ENCODE measurements around the gene CBLN1.

Gene CBLN1
- total RNA-seq = 0 reads per million in 3 experiments

DNA sequence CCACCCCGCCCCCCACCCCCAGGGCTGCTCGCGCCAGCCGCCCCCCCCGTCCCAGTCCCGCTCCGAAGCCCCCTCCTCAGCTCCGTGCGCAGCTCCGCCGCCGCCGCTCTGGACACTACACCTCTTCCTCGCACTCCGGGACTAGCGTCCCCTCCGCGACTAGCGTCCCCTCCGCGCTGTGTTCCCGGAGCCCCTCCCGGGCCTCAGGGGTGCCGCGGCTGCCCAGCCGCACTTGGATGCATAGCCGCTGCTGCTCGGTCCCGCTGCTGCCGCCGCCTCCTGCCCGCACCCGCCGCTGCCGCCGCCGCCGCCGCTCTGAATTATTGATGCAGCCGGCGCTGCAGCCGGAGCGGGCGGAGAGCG is at the start of gene CBLN1:
CBLN1 (minus strand) TSS at position 359 of the 363 bp plus-strand sequence. CDS start 373 bp downstream, outside the sequence.
- DNase-seq = no peak

DNA sequence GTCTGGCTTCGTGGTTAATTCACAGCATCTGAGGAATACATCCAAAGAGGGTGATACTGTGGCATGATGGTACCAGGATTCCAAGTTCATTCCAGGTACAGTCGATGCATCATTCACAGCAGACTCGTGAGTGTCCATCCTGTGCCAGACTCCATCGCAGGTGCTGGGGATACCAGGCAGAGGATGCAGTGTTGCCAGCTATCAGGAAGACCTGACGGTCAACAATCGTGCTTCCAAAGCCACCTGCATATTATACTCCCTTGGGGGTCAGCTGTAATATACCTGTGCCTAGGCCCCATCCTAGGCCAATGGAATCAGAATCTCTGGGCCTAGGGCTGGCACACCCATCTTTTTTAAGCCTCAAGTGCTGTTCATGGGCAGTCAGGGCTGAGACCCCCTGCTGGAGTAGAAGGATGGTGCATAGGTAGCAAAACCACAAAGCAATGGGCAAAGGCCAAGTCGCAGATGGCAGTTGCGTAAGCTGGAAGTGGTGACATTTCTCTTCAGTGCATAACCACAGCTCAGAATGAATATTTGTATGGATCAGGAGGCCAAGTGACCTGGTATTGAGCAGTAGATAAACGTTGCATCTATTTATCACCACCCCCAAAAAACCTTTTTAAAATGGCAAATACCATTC is 49.0 kb upstream of the CBLN1 start:
- no peak for DNase-seq

DNA sequence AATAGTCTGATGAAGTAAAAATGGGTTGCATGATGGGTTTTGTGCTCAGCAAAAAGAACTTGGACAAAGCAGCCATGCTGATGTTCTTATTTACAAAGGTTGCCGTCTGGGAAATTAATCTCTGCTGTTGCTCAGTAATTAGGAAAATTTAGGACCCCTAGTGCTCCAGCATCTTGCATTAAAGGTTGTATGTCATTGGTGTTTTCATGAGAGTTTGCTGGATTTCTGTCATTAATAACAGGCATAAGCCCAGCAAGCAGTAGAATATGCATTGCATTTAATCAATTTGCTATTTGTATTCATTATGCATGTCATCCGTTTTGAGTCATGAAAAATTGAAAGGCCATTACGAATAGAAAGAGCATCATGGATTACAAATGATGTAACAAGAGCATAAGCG is 46.7 kb upstream of the CBLN1 start:
- DNase-seq = no peak

DNA sequence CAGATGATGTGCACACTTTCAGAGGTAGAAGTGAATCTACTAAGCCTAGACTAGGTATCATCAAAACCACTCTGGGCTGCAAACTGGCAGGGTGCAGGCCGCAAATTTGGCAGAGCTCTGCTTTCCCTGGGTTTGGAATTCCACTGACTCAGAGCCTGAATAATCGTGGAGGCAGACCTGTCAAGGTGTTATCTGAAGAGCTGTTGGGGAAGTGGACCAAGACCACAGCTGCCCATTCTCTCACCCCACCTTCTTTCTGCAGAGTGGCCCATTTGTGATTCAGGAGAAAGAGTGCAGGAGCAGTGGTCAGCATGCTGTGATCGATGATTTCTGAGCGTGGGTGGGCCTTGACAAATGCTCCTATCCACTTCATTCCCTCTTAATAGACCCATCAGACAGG is 45.8 kb upstream of the CBLN1 start:
- no peak for DNase-seq

DNA sequence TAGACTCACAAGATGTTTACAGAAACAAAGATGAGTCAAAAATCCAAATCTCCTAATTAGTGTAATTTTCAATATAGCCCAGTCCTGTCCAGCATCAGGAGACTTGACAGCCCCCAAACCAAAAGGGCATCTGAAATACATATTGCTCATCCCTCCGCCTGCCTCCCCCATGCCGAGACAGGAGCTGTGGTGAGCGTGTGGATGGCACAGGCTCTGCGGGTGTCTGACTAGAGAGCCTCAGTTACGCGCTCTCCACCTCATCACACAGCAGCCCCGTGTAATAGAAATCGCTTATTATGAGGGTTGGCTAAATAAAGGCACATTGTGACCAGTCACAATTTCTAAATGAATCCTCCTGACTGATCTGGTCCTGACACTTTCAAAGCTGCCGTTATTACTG is 43.1 kb upstream of the CBLN1 start:
- no peak for DNase-seq

DNA sequence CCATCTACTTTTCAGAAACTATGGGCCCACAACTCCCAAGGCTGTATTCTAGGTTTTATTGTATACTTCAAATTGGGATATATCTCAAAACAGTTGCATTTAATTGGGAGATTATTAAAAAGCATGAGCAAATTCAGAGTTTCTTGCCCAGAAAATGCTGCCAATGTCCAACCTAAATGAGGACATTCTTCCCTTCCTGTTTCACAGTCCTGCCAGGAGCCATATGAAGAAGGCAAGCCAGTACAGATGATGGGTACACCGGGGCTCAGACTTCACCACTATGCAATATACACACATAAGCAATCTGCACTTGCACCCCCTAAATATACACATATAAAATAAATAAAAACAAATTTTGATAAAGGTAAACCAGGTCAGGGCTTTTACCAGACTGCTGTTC is 34.0 kb upstream of the CBLN1 start:
- no peak for DNase-seq

DNA sequence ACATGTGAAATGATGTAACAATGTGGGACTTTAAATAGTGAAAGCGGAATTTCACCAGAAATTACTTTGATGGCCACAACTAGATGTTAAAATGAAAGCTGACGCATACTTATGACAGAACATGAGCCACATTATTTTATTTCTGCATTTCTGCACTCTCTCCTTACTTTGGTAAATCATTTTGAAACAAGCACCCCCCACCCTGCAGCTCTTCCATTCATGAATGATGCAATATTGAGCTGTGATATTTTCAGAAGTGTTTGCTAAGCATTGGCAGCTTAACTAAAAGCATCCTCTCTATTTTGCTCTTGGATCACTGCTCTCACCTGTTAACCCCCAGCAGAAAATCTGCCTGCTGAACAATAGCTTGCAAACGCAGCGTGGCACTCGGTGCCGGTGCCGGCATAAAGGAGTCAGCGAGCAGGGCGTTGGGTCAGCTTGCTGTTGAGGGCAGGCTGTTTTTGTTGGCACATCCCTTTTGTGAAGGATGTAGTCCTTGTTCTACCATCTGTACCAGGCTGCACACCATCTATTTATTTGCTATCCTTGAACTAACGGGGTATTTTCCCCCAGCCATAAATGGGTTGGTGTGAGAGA is 30.8 kb upstream of the CBLN1 start:
- no peak for DNase-seq

DNA sequence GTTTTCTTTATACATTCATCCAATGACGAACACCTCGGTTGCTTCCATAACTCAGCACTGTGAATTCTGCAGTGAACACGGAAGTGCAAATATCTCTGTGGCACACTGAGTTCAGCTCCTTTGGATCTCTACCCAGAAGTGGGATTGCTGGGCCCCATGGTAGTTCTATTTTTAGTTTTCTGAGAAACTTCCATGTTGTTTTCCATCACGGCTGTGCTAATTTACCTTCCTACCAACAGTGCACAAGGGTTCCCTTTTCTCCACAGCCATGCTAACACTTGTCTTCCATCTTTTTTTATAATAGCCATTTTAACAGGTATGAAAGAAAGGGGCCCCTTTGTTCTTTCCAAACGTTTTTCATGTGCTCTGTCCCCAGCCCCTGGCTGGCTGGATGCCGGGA is 30.2 kb upstream of the CBLN1 start:
- DNase-seq = no peak

DNA sequence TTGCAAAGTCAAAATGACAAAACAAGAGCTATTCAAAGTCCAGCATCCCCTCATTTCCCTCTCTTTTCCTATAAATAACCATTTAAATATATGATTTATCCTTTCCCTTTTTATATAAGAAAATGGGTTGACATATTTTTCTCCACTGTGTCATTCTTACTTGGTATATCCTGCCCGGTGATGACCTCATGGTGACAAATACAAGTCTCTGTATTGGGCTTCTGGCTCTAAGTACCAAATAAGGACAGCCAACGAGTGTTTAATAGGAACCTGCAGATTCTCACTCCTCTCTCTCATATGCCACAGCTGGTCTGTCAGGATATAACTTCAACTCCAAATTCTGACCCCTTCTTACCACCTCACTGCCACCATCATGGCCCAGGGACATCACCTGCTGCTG is 25.5 kb upstream of the CBLN1 start:
- DNase-seq = no peak

DNA sequence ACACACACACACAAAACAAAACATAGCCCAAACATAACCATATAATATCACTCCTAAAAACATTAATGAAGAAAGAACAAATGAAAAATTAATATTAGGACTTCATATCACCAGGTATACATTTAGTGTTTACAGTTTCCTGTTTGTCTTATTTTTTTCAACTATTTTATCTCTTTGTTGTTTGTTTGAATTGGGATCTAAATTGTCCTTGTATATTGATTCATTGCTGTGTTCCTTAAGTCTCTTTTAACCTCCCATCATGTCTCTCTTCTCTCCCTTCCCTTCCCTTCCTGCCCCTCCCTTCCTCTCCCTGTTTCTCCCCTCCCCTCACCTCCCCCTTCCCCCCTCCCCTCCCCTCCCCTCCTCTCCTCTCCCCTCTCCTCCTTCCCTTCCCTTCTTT is 23.8 kb upstream of the CBLN1 start:
- DNase-seq = no peak

DNA sequence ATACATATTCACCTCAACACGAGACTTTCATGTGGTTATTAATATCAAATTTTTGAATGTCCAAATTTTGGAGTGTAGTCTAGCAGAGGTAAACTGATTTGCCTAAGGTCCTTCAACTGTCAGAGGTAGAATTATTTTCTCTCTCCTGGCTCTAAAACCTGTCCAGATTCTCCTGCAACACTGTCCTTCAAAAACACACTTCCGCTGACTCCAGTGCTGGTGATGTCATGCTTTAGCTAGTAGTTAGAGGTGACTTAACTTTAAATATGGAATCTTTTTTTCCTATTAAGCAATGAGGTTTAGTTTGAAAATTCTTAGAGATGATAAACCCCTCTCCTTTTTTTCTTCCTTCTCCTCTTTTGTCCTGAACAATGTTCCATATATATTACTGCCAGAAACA is 10.8 kb upstream of the CBLN1 start:
- no peak for DNase-seq

DNA sequence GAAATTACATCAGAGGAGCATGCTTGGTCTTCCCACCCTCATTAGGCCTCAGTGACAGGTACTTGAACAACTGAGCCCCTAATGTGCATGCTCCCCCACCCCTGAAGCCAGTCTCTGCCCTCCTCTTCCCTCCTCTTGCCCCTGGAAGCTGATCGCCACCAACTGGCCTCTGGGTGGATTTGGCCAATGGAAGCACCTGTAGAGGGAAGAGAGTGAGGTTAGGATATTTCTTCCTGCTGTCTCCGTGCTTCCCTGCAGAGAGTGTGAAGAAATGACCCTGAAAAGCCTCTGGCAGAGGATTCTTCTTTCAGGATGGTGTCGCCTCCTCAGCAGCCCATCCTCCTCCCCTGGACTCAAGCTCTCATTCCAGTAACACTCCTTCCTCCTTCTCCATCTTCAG is 5.9 kb upstream of the CBLN1 start:
- no peak for DNase-seq

DNA sequence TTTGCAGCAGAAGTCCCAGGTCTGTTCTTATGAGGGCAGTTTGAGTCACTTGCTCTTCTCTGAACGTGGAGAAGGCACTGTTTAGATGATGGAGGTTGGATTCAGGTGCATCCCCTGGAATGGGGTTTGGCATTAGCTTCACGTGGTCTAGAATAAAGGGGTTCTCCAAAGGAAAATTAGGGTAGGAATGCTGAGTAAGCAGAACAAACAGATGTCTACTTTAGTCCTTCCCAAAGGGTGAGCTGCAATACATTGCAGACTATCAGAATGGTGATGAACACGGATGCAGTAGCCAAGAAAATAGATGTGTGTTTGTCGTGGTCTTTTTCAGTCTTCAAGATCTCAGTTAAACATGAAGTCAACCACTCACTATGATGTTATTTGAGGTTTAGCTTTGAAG is 3.3 kb upstream of the CBLN1 start:
- DNase-seq = no peak

DNA sequence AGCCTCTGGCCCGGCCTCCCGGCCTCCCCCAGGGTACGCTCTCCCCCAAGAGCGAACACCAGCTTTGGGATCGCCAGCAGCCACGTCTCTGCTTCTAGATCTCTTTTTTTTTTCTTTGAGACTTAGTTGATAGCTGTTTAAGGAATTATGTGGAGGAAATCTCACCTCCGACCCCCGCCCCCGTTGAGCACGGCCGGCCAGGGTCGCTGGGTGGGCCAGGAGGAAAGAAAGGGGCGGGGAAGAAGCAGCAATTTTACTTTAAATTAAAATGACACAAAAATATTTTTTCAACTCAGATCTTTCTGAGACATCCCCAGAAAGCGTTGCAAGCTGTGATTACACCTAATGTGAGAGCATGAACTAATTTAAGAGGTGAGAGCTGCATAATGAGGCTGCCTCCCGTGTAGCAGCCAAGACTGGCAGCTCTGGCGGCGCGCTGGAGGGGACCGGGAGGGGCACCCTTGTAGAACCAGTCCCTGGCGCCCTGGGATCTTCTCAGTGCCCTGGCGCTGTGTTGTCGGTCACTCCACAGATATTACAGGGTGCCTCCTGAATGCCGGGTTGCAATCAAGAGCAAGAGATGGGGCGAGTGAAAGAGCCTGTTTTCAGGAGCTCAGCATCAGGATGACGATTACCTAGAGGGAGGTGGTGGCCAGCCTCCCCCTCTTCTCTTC is 1.9 kb upstream of the CBLN1 start:
- DNase-seq = no peak

DNA sequence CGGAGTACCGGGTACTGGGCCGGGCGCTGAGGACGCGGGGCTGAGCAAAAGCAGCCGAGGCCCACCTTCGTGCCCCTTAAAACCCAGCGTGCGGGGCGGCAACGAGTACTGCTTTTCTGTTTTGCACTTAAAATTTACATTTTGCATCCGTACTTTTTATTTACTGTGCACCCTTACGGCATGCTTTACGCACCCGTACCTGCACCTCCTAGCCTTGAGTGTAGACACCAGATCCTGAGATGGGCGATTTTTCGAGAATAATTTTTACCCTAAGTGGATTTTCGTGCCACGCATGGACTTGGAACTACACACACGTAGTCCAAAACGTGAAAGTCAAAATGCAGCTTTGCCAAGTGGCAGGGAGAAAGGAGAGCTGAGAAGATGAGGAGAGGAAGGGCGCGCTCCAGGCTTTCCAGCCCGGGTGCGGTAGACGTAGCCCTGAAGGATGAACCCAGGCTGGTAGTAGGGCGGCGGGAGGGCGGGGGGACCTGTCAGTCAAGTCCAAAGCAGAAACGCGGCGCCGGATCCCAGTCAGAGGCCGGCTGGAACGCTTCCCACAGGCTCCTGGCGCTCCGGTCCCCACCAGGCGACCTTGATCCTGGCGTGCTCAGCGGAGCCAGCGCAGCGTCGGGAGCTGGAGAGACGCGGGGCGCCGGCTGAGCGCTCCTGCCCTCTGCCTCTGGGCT is 1.2 kb upstream of the CBLN1 start:
- DNase-seq = no peak

DNA sequence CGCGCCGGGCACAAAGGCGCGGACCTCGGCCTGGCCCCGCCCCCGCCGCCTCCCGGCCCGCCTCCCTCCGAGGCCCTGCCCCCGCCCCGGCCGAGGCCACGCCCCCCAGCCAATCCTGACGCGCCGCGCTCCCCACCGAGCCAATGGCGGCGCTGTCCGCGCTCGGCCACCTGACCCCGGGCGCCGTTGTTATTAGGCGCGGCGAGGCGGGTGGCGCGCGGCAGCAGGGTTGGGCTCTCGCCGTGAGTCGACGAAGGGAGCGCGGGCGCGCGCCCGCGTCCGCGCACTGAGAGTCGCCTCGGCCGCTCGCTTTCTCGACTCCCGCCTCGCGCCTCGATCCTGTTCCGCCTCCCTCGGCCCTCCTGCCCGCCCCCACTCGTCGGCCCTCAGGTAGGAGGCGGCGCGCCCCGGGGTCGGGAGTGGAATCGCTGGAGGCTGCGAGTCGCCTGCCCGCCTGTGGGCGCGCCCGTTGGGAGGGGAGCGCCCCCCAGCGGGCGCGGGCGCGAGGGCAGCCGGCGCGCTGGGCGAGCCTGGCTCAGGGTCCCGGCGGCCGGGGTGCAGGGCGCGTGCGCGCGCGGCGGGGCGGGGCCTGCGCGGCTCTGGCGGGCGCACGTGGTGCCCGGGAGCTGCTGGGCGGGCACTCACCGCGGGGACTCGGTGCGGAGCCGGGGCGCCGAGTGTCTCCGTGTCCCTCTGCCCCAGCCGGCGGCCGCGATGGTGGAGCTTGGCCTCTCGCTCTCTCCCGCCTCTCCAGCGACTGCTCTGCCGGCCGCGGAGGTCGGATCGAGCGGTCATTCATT is 405 bp upstream of the CBLN1 start:
- DNase-seq = no peak

DNA sequence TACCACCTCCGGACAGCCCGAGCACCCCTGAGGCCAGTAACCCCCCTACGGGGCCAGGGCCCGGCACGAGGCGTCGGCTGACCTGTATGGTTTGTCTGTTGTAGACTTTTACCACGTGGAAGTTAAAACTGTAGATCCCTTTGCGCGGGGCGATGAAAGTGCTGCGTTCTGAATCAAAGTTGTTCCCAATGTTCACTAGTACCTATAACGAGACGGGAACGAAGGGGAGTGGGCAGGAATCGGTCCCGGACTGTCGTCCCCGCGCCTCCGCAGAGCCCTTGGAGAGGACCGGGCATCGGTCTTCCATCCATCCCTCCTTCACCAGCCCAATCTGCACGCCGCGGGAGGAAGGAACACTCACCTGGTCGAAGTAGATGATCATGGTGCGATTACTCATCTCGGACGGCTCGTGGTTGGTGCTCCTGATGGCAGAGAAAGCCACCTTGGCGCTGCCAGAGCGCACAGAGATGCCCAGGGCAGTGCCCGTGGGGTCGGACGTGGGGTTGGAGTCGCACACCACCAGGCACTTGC is 732 bp downstream of the CBLN1 start:
- DNase-seq = no peak

DNA sequence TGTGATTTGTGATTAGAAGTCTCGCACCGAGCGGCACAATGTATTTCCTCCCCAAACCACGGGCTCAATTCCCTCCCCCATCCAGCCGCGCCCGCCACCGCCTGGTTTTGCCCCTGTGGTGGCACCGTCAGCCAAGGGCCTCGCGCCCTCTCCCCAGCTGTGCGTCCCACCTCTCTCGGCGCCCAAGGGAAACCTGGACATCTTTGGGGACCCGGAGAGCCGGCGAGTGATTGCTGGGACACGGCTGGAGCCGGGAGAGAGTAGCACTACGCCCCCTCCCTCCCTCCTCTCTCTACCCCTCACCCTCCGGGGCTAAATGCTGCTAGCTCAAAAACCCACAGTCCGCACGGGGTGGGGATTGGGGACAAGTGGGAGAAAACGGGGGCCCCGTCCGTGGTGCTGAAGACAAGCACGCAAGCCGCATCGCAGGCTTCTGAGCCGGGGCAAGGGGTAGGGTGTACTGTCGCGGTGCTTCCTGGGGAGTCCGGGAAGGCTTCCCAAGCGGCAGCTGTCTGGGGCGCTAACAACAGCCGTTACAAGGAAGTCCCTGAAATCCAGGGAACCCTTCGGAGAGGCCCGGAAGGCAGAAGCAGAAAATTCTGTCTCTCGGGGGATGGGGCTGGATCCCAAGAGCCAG is 1.4 kb downstream of the CBLN1 start:
- no peak for DNase-seq

DNA sequence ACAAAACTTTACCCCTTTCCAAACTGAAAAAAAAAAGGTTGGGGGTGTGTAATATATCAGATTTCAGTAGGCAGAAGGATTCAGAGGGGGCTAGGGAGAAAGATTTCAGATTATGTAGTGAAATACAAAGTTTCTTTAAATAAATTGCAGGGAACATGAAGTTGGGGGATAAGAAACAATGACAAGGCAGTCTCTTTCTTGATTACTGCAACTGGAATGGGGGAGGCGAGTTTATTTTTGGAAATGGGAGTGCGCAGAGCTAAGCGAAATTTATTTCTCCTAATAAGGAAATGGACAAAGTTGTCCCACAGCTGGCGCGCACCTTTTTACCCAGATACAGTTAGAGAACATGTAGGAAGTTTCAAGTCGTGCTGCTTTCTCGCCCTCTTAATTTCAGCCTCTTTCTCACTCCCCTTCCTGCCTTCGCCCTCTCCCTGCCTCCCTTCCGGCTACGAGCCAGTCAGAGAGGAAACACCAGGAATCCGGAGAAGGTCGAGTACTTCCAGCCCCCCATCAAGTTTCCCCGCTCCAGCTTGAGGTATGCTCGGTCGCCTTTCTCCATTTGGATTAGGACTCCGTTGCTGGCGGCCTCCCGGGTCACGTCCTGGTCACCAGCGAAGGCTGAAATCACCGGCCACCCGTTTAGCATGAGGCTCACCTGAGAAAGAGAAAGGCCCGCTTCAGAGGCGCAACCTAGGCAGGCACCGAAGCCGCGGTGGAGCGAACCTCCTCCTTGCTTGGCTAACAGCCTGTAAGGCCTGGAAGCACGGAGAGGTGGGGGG is 2.5 kb downstream of the CBLN1 start:
- no peak for DNase-seq

DNA sequence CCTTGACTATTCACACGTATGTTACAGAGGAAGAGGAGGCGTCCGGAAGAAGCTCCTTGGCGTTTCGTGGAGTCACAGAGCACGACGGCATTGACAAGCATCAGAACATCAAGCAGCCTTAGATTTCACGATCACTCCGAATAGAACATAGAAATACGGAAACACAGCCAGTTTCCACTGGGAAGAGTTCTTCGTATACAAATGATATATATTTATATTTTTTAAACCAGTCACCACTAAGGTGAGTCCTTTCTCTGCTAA is 3.1 kb downstream of the CBLN1 start:
- DNase-seq = no peak

DNA sequence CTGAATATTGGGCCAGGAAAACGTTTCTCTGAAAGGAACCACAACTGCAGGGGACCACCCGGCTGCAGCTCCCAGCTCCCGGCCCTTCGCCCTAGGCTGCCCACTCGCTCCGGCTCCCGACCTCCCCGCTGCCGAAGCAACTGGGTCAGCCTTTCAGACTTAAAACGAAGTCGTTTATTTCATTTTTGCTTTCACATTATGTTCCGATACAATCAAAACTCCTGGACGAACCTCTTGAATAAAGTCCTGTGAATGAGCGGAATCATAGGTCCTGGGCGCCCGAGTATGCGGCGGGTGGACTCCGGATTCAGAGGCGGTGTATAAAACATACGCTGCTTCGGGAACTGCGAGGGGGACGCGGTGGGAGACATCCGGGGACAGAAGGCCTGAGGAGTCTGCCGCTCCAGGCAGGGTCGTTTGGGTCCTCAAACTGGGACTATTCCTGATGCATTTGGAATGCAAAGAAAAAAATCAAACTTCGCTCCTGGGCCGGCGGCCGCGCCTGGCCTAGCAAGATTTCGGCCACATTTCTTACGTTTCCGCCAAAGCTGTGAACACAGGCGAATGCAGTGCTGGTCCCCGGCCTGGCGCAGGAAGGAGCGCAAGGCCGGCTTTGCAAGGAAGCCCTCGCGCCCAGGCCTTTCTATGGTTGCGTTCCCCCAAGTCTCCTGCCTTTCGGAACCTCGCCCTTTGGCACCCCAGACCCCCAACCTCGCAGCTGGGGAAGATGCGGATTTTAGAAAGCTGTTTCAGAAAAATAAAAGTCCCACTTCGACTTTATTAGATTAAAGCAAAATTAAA is 3.7 kb downstream of the CBLN1 start:
- DNase-seq = no peak

Measured in central memory CD4-positive, alpha-beta T cell (primary cell).